Thyroid gland (tissue), 4 donors: Measurements from ENCODE around the gene OGFOD3. TPM values are rescaled to one million over a fixed set of nuclear protein-coding genes. Genes with fewer than 3 reads are reported as not detected.

Source experiments
- DNase-seq, 2 donors: peaks; one replicate each; pipeline ENCODE4 v3.0.0-alpha.2; 2019
- H3K27ac ChIP-seq, 3 donors: fragments of 200-600 bp; sonication (generic); 1 replicate in 2 of 3; 2 replicates in 1 of 3; pipeline ENCODE4 v1.5.1; 2016 to 2019; ENCODE audit warnings: mild to moderate bottlenecking in 1 of 3, moderate library complexity in 1 of 3
- H3K27me3 ChIP-seq: fragments of 200-600 bp; sonication (generic); one replicate; pipeline ENCODE4 v1.5.1; 2019
- H3K36me3 ChIP-seq, 2 donors: fragments of 200-600 bp; sonication (generic); one replicate each; pipeline ENCODE4 v1.5.1; 2016 to 2019
- H3K4me1 ChIP-seq, 2 donors: fragments of 200-600 bp; sonication (generic); one replicate each; pipeline ENCODE4 v1.5.1; 2017 to 2019
- H3K4me3 ChIP-seq, 3 donors: fragments of 200-600 bp; sonication (generic); replicated peaks in 1 of 3; 1 replicate in 2 of 3; 2 replicates in 1 of 3; pipeline ENCODE4 v1.5.1; 2016; ENCODE audit warnings: mild to moderate bottlenecking in 1 of 3
- H3K9me3 ChIP-seq: fragments of 200-600 bp; sonication (generic); one replicate; pipeline ENCODE4 v1.5.1; 2017
- CTCF ChIP-seq, 6 experiments: fragments of 200-600 bp in 3 of 6; fragments of 450-650 bp in 3 of 6; sonication (generic) in 3 of 6; IDR thresholded peaks; one replicate each; pipeline ENCODE4 v1.5.1; 2016 to 2019; ENCODE audit warnings: antibody characterized with exemption in 6 of 6, mild to moderate bottlenecking in 2 of 6, inconsistent platforms in 1 of 6, moderate library complexity in 1 of 6
- POLR2A ChIP-seq, 2 donors: fragments of 450-650 bp; IDR thresholded peaks; one replicate each; pipeline ENCODE4 v1.6.1; 2017; ENCODE audit warnings: antibody characterized with exemption in 2 of 2, mild to moderate bottlenecking in 2 of 2, moderate library complexity in 1 of 2
- WGBS, 2 donors: methylation state at CpG; one replicate each; pipeline ENCODE4 v1.1.5; 2017; 5-methylcytosine and 5-hydroxymethylcytosine counted together
- intact Hi-C: fragments of 100-400 bp; cut with DNase I; formaldehyde crosslinking; loops from one replicate; pipeline ENCODE4 v1.15.1; 2023
- total RNA-seq, 4 donors: library from RNA; depleted of rRNA; stranded (reverse); fragments of >200 nt; gene quantifications; one replicate each; pipeline ENCODE4 v1.2.3, GENCODE V29; 2016

Gene OGFOD3
- 10 to 100 TPM; 46.5 to 57.5 (median 55.1) TPM for total RNA-seq

GRCh38 chr17:82418001-82418986, at the start of gene OGFOD3, which contains the start of gene HEXD:
TSS of gene OGFOD3 (minus strand) at chr17:82418586. CDS start at chr17:82418485, 101 bp downstream.
TSS of gene HEXD (plus strand) at chr17:82418347. CDS start at chr17:82419800, 1,453 bp downstream.
- H3K27ac ChIP-seq, result peak within 1 kb of the TSS; percentile 55 to 95 (median 90)
- WGBS, 2 donors, result 2 to 11% methylated on average over 17 to 22 of the region's 108 CpGs
- DNase-seq, result peak; percentile 85
- no peaks in the 10 kb centered on the region for H3K9me3 ChIP-seq
- intact Hi-C loops, result loop anchor here (10.0 kb wide), 1 partner anchor 77 kb away; no protein-coding TSS in a partner anchor
- H3K27me3 ChIP-seq, result no peaks in the 10 kb centered on the region
- peak within 1 kb of the TSS; percentile 53 to 95 (median 71) for H3K4me3 ChIP-seq
- no peaks in the 10 kb centered on the region for H3K36me3 ChIP-seq
- peak; percentile 27 to 78 for TF ChIP-seq POLR2A (IDR thresholded peaks at IDR 0.05)
- TF ChIP-seq CTCF (IDR thresholded peaks at IDR 0.05), result peak in 2 of 6 experiments; percentile 39 to 41
- H3K4me1 ChIP-seq, result peaks cover 12 to 17% of the 10 kb centered on the region in 2 donors

- Histone ChIP-seq H3K27ac (no peak overlapping the region), H3K9me3 (no peaks in the 10 kb centered on the region), H3K4me3 (no peak overlapping the region), H3K4me1 (no peaks in the 10 kb centered on the region), H3K36me3 (peaks cover 56 to 62% of the 10 kb centered on the region in 2 donors), H3K27me3 (no peaks in the 10 kb centered on the region)
- WGBS, 2 donors, result 86 to 87% methylated on average over 7 of the region's 7 CpGs
- no peak for DNase-seq
- intact Hi-C loops, result no loop called here
- TF ChIP-seq CTCF (IDR thresholded peaks at IDR 0.05) (no peak), POLR2A (IDR thresholded peaks at IDR 0.05) (no peak)
Measured at GRCh38 chr17:82465023-82465603, 46.7 kb upstream of the OGFOD3 start.

GRCh38 chr17:82464567-82464929, 46.2 kb upstream of the OGFOD3 start:
- Histone ChIP-seq H3K9me3 (no peaks in the 10 kb centered on the region), H3K4me1 (peaks cover 1 to 2% of the 10 kb centered on the region in 2 donors), H3K4me3 (no peak overlapping the region), H3K36me3 (peaks cover 52 to 62% of the 10 kb centered on the region in 2 donors), H3K27ac (no peak overlapping the region), H3K27me3 (no peaks in the 10 kb centered on the region)
- no peak for TF ChIP-seq CTCF (IDR thresholded peaks at IDR 0.05)
- no peak for TF ChIP-seq POLR2A (IDR thresholded peaks at IDR 0.05)
- intact Hi-C loops, result no loop called here
- WGBS, 2 donors, result 94 to 95% methylated on average over 11 of the region's 11 CpGs
- DNase-seq, result no peak

- DNase-seq, result no peak
- intact Hi-C loops, result no loop called here
- Histone ChIP-seq H3K27me3 (no peaks in the 10 kb centered on the region), H3K4me3 (no peak overlapping the region), H3K36me3 (peaks cover 47 to 60% of the 10 kb centered on the region in 2 donors), H3K27ac (peak overlapping the region in 2 of 3 donors; percentile 11 to 24), H3K9me3 (no peaks in the 10 kb centered on the region), H3K4me1 (peaks cover 6 to 7% of the 10 kb centered on the region in 2 donors)
- 75 to 77% methylated on average over 7 of the region's 7 CpGs for WGBS, 2 donors
- TF ChIP-seq POLR2A (IDR thresholded peaks at IDR 0.05) (no peak), CTCF (IDR thresholded peaks at IDR 0.05) (no peak)
Measured at GRCh38 chr17:82463925-82464566, 45.7 kb upstream of the OGFOD3 start.
